ENCODE results near the gene CAPN10.

DNA sequence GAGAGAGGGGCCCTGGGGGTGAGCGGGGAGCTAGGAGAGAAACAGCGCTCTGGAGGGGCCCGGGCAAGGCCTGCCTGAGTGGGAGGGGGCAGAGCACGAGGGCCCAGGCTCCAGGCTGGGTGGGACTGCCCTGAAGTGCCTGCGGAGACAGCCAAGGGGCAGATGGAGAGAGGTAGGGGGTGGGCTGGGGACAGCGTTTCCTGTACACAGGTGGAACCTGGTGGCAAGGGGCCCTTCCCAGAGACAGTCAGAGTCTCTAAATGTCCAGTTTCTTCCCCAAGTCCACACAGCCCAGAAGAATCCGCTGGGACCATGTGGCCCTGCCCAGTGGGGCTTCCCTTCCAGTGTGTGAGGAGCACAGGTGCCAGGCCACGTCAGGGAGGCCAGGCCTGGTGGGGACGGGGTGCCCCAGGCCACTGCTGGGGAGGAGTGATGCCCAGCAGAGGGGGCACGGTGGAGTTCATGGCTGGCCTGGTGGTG, 37.0 kb downstream of the CAPN10 start:
- TF ChIP-seq, protein P1, sequence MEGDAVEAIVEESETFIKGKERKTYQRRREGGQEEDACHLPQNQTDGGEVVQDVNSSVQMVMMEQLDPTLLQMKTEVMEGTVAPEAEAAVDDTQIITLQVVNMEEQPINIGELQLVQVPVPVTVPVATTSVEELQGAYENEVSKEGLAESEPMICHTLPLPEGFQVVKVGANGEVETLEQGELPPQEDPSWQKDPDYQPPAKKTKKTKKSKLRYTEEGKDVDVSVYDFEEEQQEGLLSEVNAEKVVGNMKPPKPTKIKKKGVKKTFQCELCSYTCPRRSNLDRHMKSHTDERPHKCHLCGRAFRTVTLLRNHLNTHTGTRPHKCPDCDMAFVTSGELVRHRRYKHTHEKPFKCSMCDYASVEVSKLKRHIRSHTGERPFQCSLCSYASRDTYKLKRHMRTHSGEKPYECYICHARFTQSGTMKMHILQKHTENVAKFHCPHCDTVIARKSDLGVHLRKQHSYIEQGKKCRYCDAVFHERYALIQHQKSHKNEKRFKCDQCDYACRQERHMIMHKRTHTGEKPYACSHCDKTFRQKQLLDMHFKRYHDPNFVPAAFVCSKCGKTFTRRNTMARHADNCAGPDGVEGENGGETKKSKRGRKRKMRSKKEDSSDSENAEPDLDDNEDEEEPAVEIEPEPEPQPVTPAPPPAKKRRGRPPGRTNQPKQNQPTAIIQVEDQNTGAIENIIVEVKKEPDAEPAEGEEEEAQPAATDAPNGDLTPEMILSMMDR (IDR thresholded peaks at IDR 0.05) = no peak
- no peak for TF ChIP-seq POLR2A (IDR thresholded peaks at IDR 0.05)
